ENCODE measurements around the gene OR8B2. TPM values are rescaled to one million over a fixed set of nuclear protein-coding genes. Genes with fewer than 3 reads are reported as not detected.
"Not testable (repeated sequence)": the region's sequence is repeated elsewhere in the genome, so short reads cannot be mapped to it uniquely, and the experiment has no call there.

OR8B2 gene
- total RNA-seq, 1 experiment from 2014 or later = not detected

DNA sequence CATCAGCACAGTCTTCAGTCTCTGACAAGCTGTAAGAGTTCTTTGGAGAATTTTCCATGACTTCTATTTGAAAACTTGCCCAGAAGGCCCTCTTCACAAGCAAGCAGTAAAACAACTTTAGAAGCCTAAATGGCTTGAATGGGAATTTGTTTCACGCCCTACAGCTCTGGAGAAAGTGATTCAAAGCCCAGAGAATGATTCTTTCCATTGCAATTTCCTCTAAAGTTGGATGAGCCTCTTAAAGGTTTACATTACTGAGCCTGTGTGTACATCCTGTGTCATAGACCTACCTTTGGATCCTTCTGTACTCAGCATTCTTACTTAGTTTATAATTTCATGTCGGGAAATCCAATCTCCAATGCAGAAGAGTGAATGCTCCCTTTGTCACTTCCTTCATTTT, 21.3 kb upstream of the OR8B2 start:
- H2AFZ ChIP-seq (ENCODE audit: low read length) = no peak overlapping the region
- no peaks in the 10 kb centered on the region for H3K9me3 ChIP-seq (ENCODE audit: low read length)
- H3K9ac ChIP-seq (ENCODE audit: low read length) = no peak overlapping the region
- no peak for TF ChIP-seq EZH2 (IDR thresholded peaks at IDR 0.05; ENCODE audit: low read length, unreplicated experiment)
- no peak for TF ChIP-seq EZH2phosphoT487 (IDR thresholded peaks at IDR 0.05; ENCODE audit: borderline replicate concordance, low read length)
- TF ChIP-seq, protein P1, sequence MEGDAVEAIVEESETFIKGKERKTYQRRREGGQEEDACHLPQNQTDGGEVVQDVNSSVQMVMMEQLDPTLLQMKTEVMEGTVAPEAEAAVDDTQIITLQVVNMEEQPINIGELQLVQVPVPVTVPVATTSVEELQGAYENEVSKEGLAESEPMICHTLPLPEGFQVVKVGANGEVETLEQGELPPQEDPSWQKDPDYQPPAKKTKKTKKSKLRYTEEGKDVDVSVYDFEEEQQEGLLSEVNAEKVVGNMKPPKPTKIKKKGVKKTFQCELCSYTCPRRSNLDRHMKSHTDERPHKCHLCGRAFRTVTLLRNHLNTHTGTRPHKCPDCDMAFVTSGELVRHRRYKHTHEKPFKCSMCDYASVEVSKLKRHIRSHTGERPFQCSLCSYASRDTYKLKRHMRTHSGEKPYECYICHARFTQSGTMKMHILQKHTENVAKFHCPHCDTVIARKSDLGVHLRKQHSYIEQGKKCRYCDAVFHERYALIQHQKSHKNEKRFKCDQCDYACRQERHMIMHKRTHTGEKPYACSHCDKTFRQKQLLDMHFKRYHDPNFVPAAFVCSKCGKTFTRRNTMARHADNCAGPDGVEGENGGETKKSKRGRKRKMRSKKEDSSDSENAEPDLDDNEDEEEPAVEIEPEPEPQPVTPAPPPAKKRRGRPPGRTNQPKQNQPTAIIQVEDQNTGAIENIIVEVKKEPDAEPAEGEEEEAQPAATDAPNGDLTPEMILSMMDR (conservative IDR thresholded peaks at IDR 0.05; ENCODE audit: low read depth, low read length) = no peak
- no peaks in the 10 kb centered on the region for H3K36me3 ChIP-seq (ENCODE audit: low read depth, low read length)
- H3K27me3 ChIP-seq (ENCODE audit: low read length) = peaks cover 60% of the 10 kb centered on the region
- no peaks in the 10 kb centered on the region for H4K20me1 ChIP-seq (ENCODE audit: low read length)
- no peaks in the 10 kb centered on the region for H3F3A ChIP-seq (ENCODE audit: low read length, unreplicated experiment)
- H3K4me2 ChIP-seq (ENCODE audit: low read length) = no peak overlapping the region
- no TSS peak for BruUV-seq (replicated peaks)
- peak; percentile 30 for ATAC-seq
- no peak for DNase-seq
- H3K4me3 ChIP-seq (ENCODE audit: low read length) = no peak overlapping the region
- H3K79me2 ChIP-seq (ENCODE audit: low read length) = no peaks in the 10 kb centered on the region
- no peaks in the 10 kb centered on the region for H3K9me2 ChIP-seq (replicated peaks; ENCODE audit: low read length)
- no peak overlapping the region for H3K27ac ChIP-seq (ENCODE audit: low read length)
- intact Hi-C loops (cut with micrococcal nuclease) = no loop called here
- POLR2A ChIA-PET (ENCODE audit: unreplicated experiment) = no interaction called here
- CTCF ChIA-PET = no interaction called here
- no peaks in the 10 kb centered on the region; the same call in 1 of the 2 replicates for H3K4me1 ChIP-seq (ENCODE audit: insufficient read depth, low read length)

DNA sequence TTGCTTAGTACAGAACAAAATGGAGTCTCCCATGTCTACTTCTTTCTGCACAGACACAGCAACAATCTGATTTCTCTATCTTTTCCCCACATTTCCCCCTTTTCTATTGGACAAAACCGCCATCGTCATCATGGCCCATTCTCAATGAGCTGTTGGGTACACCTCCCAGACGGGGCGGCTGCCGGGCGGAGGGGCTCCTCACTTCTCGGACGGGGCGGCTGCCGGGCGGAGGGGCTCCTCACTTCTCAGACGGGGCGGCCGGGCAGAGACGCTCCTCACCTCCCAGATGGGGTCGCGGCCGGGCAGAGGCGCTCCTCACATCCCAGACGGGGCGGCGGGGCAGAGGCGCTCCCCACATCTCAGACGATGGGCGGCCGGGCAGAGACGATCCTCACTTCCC, 18.9 kb upstream of the OR8B2 start:
- BruUV-seq (replicated peaks); H2AFZ ChIP-seq (ENCODE audit: low read length); H3F3A ChIP-seq (ENCODE audit: low read length, unreplicated experiment); H3K79me2 ChIP-seq (ENCODE audit: low read length); H3K9ac ChIP-seq (ENCODE audit: low read length); H3K27ac ChIP-seq (ENCODE audit: low read length); POLR2A ChIA-PET (ENCODE audit: unreplicated experiment); CTCF ChIA-PET; DNase-seq; H3K9me3 ChIP-seq (ENCODE audit: low read length); ATAC-seq; H4K20me1 ChIP-seq (ENCODE audit: low read length); intact Hi-C loops (cut with micrococcal nuclease); H3K9me2 ChIP-seq (replicated peaks; ENCODE audit: low read length); H3K4me2 ChIP-seq (ENCODE audit: low read length); H3K36me3 ChIP-seq (ENCODE audit: low read depth, low read length); H3K4me1 ChIP-seq (ENCODE audit: insufficient read depth, low read length); H3K4me3 ChIP-seq (ENCODE audit: low read length): not testable (repeated sequence)
- H3K27me3 ChIP-seq (ENCODE audit: low read length) = peaks cover 36% of the 10 kb centered on the region

DNA sequence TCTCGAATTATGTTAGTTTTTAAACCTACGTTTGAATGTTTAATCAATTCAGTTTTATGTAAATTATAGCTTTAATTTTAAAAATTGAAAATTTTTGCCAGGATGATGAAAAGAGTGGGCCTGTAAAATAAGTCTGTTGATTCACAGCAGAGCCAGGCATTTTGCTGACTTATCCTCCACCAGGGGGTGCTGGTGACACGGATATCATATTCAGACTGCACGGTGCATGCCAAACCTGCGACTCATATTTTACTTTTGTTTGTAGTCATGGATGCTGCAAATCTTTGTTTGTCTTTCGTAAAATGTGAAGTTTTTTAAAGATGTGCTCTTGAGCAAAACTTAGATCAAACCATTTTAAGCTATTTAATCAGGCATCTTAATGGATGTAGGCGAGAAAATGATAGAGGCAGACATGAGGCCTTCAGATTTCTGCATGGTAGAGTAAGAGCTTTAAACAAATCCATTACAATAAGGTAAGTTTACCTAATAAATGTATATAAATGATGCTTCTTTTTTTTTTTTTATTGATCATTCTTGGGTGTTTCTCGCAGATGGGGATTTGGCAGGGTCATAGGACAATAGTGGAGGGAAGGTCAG, 18.1 kb upstream of the OR8B2 start:
- H3F3A ChIP-seq (ENCODE audit: low read length, unreplicated experiment) = no peaks in the 10 kb centered on the region
- peak; percentile 98 for ATAC-seq
- peak; percentile 95 for DNase-seq
- POLR2A ChIA-PET (ENCODE audit: unreplicated experiment) = no interaction called here
- CTCF ChIA-PET = interaction anchor here (0.6 to 1.3 kb wide), 8 partner anchors 92 to 1884 kb away, joined by 3 to 5 read pairs (median 4); partner anchors contain the start of genes SIAE and SPA17
- H3K27me3 ChIP-seq (ENCODE audit: low read length) = peaks cover 29% of the 10 kb centered on the region
- intact Hi-C loops (cut with micrococcal nuclease) = loop anchor here (1.0 kb wide), 1 partner anchor 184 kb away; no protein-coding TSS in a partner anchor
- no peak overlapping the region for H2AFZ ChIP-seq (ENCODE audit: low read length)
- no TSS peak for BruUV-seq (replicated peaks)
- H3K9me3 ChIP-seq (ENCODE audit: low read length) = no peaks in the 10 kb centered on the region
- H3K9me2 ChIP-seq (replicated peaks; ENCODE audit: low read length) = no peaks in the 10 kb centered on the region
- no peaks in the 10 kb centered on the region; the same call in 1 of the 2 replicates for H3K4me1 ChIP-seq (ENCODE audit: insufficient read depth, low read length)
- H4K20me1 ChIP-seq (ENCODE audit: low read length) = no peaks in the 10 kb centered on the region
- H3K36me3 ChIP-seq (ENCODE audit: low read depth, low read length) = no peaks in the 10 kb centered on the region
- no peak overlapping the region for H3K4me3 ChIP-seq (ENCODE audit: low read length)
- H3K9ac ChIP-seq (ENCODE audit: low read length) = no peak overlapping the region
- H3K79me2 ChIP-seq (ENCODE audit: low read length) = no peaks in the 10 kb centered on the region
- H3K4me2 ChIP-seq (ENCODE audit: low read length) = no peak overlapping the region
- TF ChIP-seq EZH2 (IDR thresholded peaks at IDR 0.05; ENCODE audit: low read length, unreplicated experiment) = no peak
- TF ChIP-seq, protein P1 (conservative IDR thresholded peaks at IDR 0.05; ENCODE audit: low read depth, low read length) = peak; percentile 92
- no peak overlapping the region for H3K27ac ChIP-seq (ENCODE audit: low read length)
